GM18498 (cell line): Measurements from ENCODE around the gene LDB1.

Experiments
- ATAC-seq: cut with Tn5 transposase; IDR thresholded peaks from one replicate; pipeline ENCODE4 v1.9.1; 2021; ENCODE audit warnings: mild to moderate bottlenecking, moderate library complexity; ENCODE audit not compliant: unreplicated experiment

The LDB1 gene

GRCh38 chr10:102113956-102114857 is 6.0 kb downstream of the LDB1 start:
- ATAC-seq, result peak; percentile 23

- no peak for ATAC-seq
Observed at GRCh38 chr10:102113261-102113955, 6.8 kb downstream of the LDB1 start.

GRCh38 chr10:102112210-102112817 is 7.9 kb downstream of the LDB1 start:
- no peak for ATAC-seq

GRCh38 chr10:102111276-102111675 is 8.9 kb downstream of the LDB1 start:
- ATAC-seq, result no peak

- no peak for ATAC-seq
Observed at GRCh38 chr10:102109166-102110116, 10.7 kb downstream of the LDB1 start.

GRCh38 chr10:102106998-102107397 is 13.2 kb downstream of the LDB1 start:
- ATAC-seq, result no peak

- ATAC-seq, result no peak
Observed at GRCh38 chr10:102102421-102102820, 17.7 kb downstream of the LDB1 start.

GRCh38 chr10:102101152-102101551 is 19.0 kb downstream of the LDB1 start:
- ATAC-seq, result no peak

- no peak for ATAC-seq
Observed at GRCh38 chr10:102096449-102096848, 23.7 kb downstream of the LDB1 start.

GRCh38 chr10:102090772-102091171 is 29.4 kb downstream of the LDB1 start:
- no peak for ATAC-seq

GRCh38 chr10:102086196-102086595 is 34.0 kb downstream of the LDB1 start:
- no peak for ATAC-seq

GRCh38 chr10:102085336-102085735 is 34.8 kb downstream of the LDB1 start:
- no peak for ATAC-seq

GRCh38 chr10:102083541-102083940 is 36.6 kb downstream of the LDB1 start:
- ATAC-seq, result no peak

- ATAC-seq, result no peak
Observed at GRCh38 chr10:102072673-102073527, 47.3 kb downstream of the LDB1 start.

GRCh38 chr10:102069071-102069470 is 51.1 kb downstream of the LDB1 start:
- no peak for ATAC-seq

GRCh38 chr10:102068216-102068615 is 52.0 kb downstream of the LDB1 start:
- no peak for ATAC-seq

GRCh38 chr10:102067091-102067916 is 52.9 kb downstream of the LDB1 start:
- ATAC-seq, result no peak

GRCh38 chr10:102066399-102067088 is 53.6 kb downstream of the LDB1 start:
- no peak for ATAC-seq
